CD14-positive monocyte (primary cell): ENCODE data around the gene PFAS. TPM values are rescaled to one million over a fixed set of nuclear protein-coding genes. Genes with fewer than 3 reads are reported as not detected.

Experiments
- DNase-seq, 3 donors: peaks; one replicate each; pipeline ENCODE4 v3.0.0-alpha.2; 2011 to 2022
- H2AFZ ChIP-seq: 2 replicates; pipeline ENCODE4 v1.6.0; 2012; ENCODE audit warnings: mild to moderate bottlenecking, low read depth, low read length, inconsistent platforms; ENCODE audit not compliant: insufficient read depth, poor library complexity, severe bottlenecking
- H3K27ac ChIP-seq, 2 donors: 1 replicate in 1 of 2; 2 replicates in 1 of 2; pipeline ENCODE4 v1.5.1; 2012 to 2013; ENCODE audit warnings: low read length in 2 of 2, control low read depth in 1 of 2, inconsistent platforms in 1 of 2, low read depth in 1 of 2, mild to moderate bottlenecking in 1 of 2
- H3K27me3 ChIP-seq, 2 donors: one replicate each; pipeline versions ENCODE4 v1.6.0 to v1.6.1; 2011 to 2013; ENCODE audit warnings: low read length in 2 of 2; ENCODE audit not compliant: control insufficient read depth in 2 of 2, insufficient read depth in 2 of 2
- H3K36me3 ChIP-seq, 2 donors: replicated peaks in 1 of 2; 1 replicate in 1 of 2; 2 replicates in 1 of 2; pipeline versions ENCODE4 v1.5.1 to v1.6.1; 2012 to 2013; ENCODE audit warnings: low read length in 2 of 2, control low read depth in 1 of 2, inconsistent platforms in 1 of 2, mild to moderate bottlenecking in 1 of 2; ENCODE audit not compliant: insufficient read depth in 2 of 2, control insufficient read depth in 1 of 2
- H3K4me1 ChIP-seq, 2 donors: 1 replicate in 1 of 2; 2 replicates in 1 of 2; pipeline versions ENCODE4 v1.5.1 to v1.6.1; 2012 to 2013; ENCODE audit warnings: low read length in 2 of 2, control low read depth in 1 of 2, inconsistent platforms in 1 of 2, mild to moderate bottlenecking in 1 of 2, moderate library complexity in 1 of 2; ENCODE audit not compliant: insufficient read depth in 2 of 2, control insufficient read depth in 1 of 2
- H3K4me2 ChIP-seq: replicated peaks from 2 replicates; pipeline ENCODE3; 2012; ENCODE audit warnings: low read length, moderate library complexity, mild to moderate bottlenecking; ENCODE audit not compliant: poor library complexity, severe bottlenecking; ENCODE audit errors: extremely low read depth
- H3K4me3 ChIP-seq, 3 experiments: fragments of 200-600 bp in 1 of 3; sonication (generic) in 1 of 3; replicated peaks in 1 of 3; 1 replicate in 2 of 3; 2 replicates in 1 of 3; pipeline ENCODE4 v1.5.1; 2011 to 2013; ENCODE audit warnings: low read length in 3 of 3, mild to moderate bottlenecking in 3 of 3, control low read depth in 2 of 3, low read depth in 2 of 3, inconsistent platforms in 1 of 3, moderate library complexity in 1 of 3
- H3K79me2 ChIP-seq: 2 replicates; pipeline ENCODE4 v1.6.0; 2012; ENCODE audit warnings: mild to moderate bottlenecking, control low read depth, inconsistent platforms, low read length, moderate library complexity; ENCODE audit not compliant: insufficient read depth
- H3K9ac ChIP-seq: 2 replicates; pipeline ENCODE4 v1.6.0; 2017; ENCODE audit warnings: low read length, mild to moderate bottlenecking; ENCODE audit not compliant: insufficient read depth, poor library complexity, severe bottlenecking
- H3K9me3 ChIP-seq, 2 donors: replicated peaks in 1 of 2; 1 replicate in 1 of 2; 2 replicates in 1 of 2; pipeline versions ENCODE4 v1.5.1 to v1.6.1; 2012 to 2013; ENCODE audit warnings: low read length in 2 of 2, control low read depth in 1 of 2; ENCODE audit not compliant: control insufficient read depth in 1 of 2, insufficient read depth in 1 of 2
- H4K20me1 ChIP-seq: 2 replicates; pipeline ENCODE4 v1.6.0; 2012; ENCODE audit warnings: mild to moderate bottlenecking, low read length, control low read depth, moderate library complexity; ENCODE audit not compliant: insufficient read depth
- H3K27ac Mint-ChIP-seq, 7 donors: one replicate each; pipeline ENCODE4 v1.8.0; 2020; ENCODE audit warnings: mild to moderate bottlenecking in 7 of 7, mixed read lengths in 7 of 7, moderate library complexity in 6 of 7, inconsistent platforms in 2 of 7
- H3K27me3 Mint-ChIP-seq, 3 donors: one replicate each; pipeline ENCODE4 v1.8.0; 2021 to 2022; ENCODE audit warnings: low read depth in 3 of 3, mild to moderate bottlenecking in 3 of 3, mixed read lengths in 3 of 3, moderate library complexity in 3 of 3, inconsistent platforms in 1 of 3
- H3K36me3 Mint-ChIP-seq, 2 donors: one replicate each; pipeline ENCODE4 v1.8.0; 2020; ENCODE audit warnings: mixed read lengths in 2 of 2, inconsistent platforms in 1 of 2, mild to moderate bottlenecking in 1 of 2
- H3K4me1 Mint-ChIP-seq: one replicate; pipeline ENCODE4 v1.8.0; 2020; ENCODE audit warnings: mild to moderate bottlenecking, mixed read lengths
- H3K4me3 Mint-ChIP-seq, 2 donors: one replicate each; pipeline ENCODE4 v1.8.0; 2020; ENCODE audit warnings: mild to moderate bottlenecking in 2 of 2, mixed read lengths in 2 of 2, moderate library complexity in 1 of 2
- H3K9me3 Mint-ChIP-seq, 7 donors: one replicate each; pipeline ENCODE4 v1.8.0; 2020 to 2022; ENCODE audit warnings: mixed read lengths in 7 of 7, mild to moderate bottlenecking in 6 of 7, moderate library complexity in 6 of 7, inconsistent platforms in 2 of 7
- CTCF ChIP-seq: fragments of 200-600 bp; IDR thresholded peaks from one replicate; pipeline ENCODE4 v1.8.0; 2022; ENCODE audit warnings: antibody characterized with exemption, mild to moderate bottlenecking
- WGBS: methylation state at CpG from one replicate; pipeline ENCODE4 v1.1.5; 2013; ENCODE audit warnings: missing lambda C conversion rate; ENCODE audit not compliant: insufficient coverage; 5-methylcytosine and 5-hydroxymethylcytosine counted together
- intact Hi-C, 2 donors: fragments of 100-400 bp; cut with micrococcal nuclease; formaldehyde crosslinking; loops; one replicate each; pipeline versions ENCODE4 v1.15.0 to v1.15.1; 2023
- polyA plus RNA-seq, 3 donors: library from polyadenylated mRNA; depleted of rRNA in 1 of 3; unstranded in 2 of 3; stranded (reverse) in 1 of 3; fragments of 300-500 nt in 2 of 3; fragments of >200 nt in 1 of 3; fragmentation: Illumina TruSeq in 2 of 3; gene quantifications; 1 replicate in 2 of 3; 2 replicates in 1 of 3; pipeline ENCODE4 v1.2.3, GENCODE V29; 2012 to 2021

The PFAS gene
- polyA plus RNA-seq, 3 donors, result 4.1 to 12.8 (median 4.4) TPM

- H3K4me2 ChIP-seq, result peak overlapping the region; percentile 5
- H3K27ac Mint-ChIP-seq, result no peak overlapping the region
These were observed 51.6 kb downstream of the PFAS start for GRCh38 chr17:8300627-8301242.

GRCh38 chr17:8310601-8311123 is 61.6 kb downstream of the PFAS start:
- intact Hi-C loops, result loop anchor here in 1 of 2 donors (2.0 to 10.0 kb wide), 2 partner anchors 20 to 46 kb away; no protein-coding TSS in a partner anchor
- Mint-ChIP-seq H3K9me3 (no peaks in the 10 kb centered on the region), H3K27ac (no peak overlapping the region), H3K4me1 (peaks cover 4% of the 10 kb centered on the region), H3K4me3 (peak overlapping the region in 1 of 2 donors; percentile 15), H3K27me3 (peaks cover 15 to 31% (median 16%) of the 10 kb centered on the region in 3 donors), H3K36me3 (no peaks in the 10 kb centered on the region)
- H3K79me2 ChIP-seq, result no peaks in the 10 kb centered on the region
- TF ChIP-seq CTCF, result no peak
- H3K27ac ChIP-seq, result no peak overlapping the region
- no peaks in the 10 kb centered on the region for H3K4me1 ChIP-seq
- no peaks in the 10 kb centered on the region for H4K20me1 ChIP-seq
- H3K4me3 ChIP-seq, result no peak overlapping the region
- no peak overlapping the region for H3K9ac ChIP-seq
- peaks cover 0 to 7% of the 10 kb centered on the region in 2 donors for H3K27me3 ChIP-seq
- 62% methylated on average over 5 of the region's 10 CpGs for WGBS
- H3K9me3 ChIP-seq, result no peaks in the 10 kb centered on the region
- no peak overlapping the region for H3K4me2 ChIP-seq
- no peak overlapping the region for H2AFZ ChIP-seq
- H3K36me3 ChIP-seq, result no peaks in the 10 kb centered on the region
- no peak for DNase-seq

More at GRCh38 chr17:8300627-8301242, 51.6 kb downstream of the PFAS start:
- H3K9ac ChIP-seq, result no peak overlapping the region
- peaks cover 17% of the 10 kb centered on the region for H3K4me1 Mint-ChIP-seq
- TF ChIP-seq CTCF, result peak; percentile 88
- no peak overlapping the region for H3K27ac ChIP-seq
- intact Hi-C loops, result loop anchor here in 1 of 2 donors (2.0 kb wide), 1 partner anchor 240 kb away; no protein-coding TSS in a partner anchor
- no peaks in the 10 kb centered on the region for H3K27me3 ChIP-seq
- H3K27me3 Mint-ChIP-seq, result peaks cover 0 to 3% (median 0%) of the 10 kb centered on the region in 3 donors
- H3K4me3 ChIP-seq, result no peak overlapping the region
- no peaks in the 10 kb centered on the region for H4K20me1 ChIP-seq
- peak; percentile 59 to 75 (median 69) for DNase-seq
- peaks cover 12% of the 10 kb centered on the region in 2 donors for H3K4me1 ChIP-seq
- no peaks in the 10 kb centered on the region for H3K9me3 ChIP-seq
- H3K36me3 Mint-ChIP-seq, result no peaks in the 10 kb centered on the region
- no peaks in the 10 kb centered on the region for H3K36me3 ChIP-seq
- H3K79me2 ChIP-seq, result no peaks in the 10 kb centered on the region
- H2AFZ ChIP-seq, result peak overlapping the region; percentile 50
- H3K9me3 Mint-ChIP-seq, result peaks cover 0 to 2% (median 0%) of the 10 kb centered on the region in 7 donors
- no peak overlapping the region for H3K4me3 Mint-ChIP-seq
- 0% methylated on average over 3 of the region's 8 CpGs for WGBS
